K562 (cell line): ENCODE results near the gene PALS1. TPM values are rescaled to one million over a fixed set of nuclear protein-coding genes. Genes with fewer than 3 reads are reported as not detected.

ENCODE experiments used
- ATAC-seq: fragments of 200-7000 bp; cut with Tn5 transposase; 3 replicates; pipeline ENCODE4 v1.9.1; 2020; ENCODE audit warnings: moderate library complexity
- BruUV-seq: library from RNA; stranded (reverse); fragments of 400-500 nt; replicated peaks from 2 replicates; lab custom pipeline; 2021; lab: Mats Ljungman, UMichigan
- CTCF ChIA-PET: fragments of 300-600 bp; formaldehyde crosslinking; extraction: SDS; loops from one replicate; lab custom pipeline; 2021; ENCODE audit warnings: low intra/inter-chr PET ratio; lab: Yijun Ruan, JAX
- POLR2A ChIA-PET: fragments of 300-600, 350-650 bp; sonication (Branson Sonifier 250); formaldehyde crosslinking; extraction: SDS; loops from one replicate; lab custom pipeline; 2021; ENCODE audit warnings: antibody characterized with exemption, inconsistent platforms; lab: Yijun Ruan, JAX
- DNase-seq, 4 experiments: peaks; one replicate each; pipeline versions ENCODE4 v3.0.0 to v3.0.0-alpha.2; 2011 to 2018; ENCODE audit warnings: low spot score in 3 of 4, mixed read lengths in 3 of 4; ENCODE audit errors: extremely low read depth in 1 of 4
- FAIRE-seq: peaks from 2 replicates; lab custom pipeline; 2011; peaks lifted over from hg19 to GRCh38; lab: Jason Lieb, UNC
- H2AFZ ChIP-seq: 2 replicates; pipeline ENCODE4 v1.6.0; 2011; ENCODE audit warnings: low read depth, low read length, control low read depth, inconsistent platforms
- H3K27ac ChIP-seq: fragments of 200-600 bp; 3 replicates; pipeline ENCODE4 v1.8.0; 2011; ENCODE audit warnings: low read depth, mild to moderate bottlenecking, control low read depth, inconsistent platforms, low read length, moderate library complexity, mixed read lengths; ENCODE audit errors: extremely low read depth
- H3K27me3 ChIP-seq, 2 experiments: fragments of 300-600 bp in 1 of 2; 2 replicates in 1 of 2; 3 replicates in 1 of 2; pipeline versions ENCODE4 v1.6.0 to v1.8.0; 2011; ENCODE audit warnings: inconsistent platforms in 2 of 2, low read length in 2 of 2, mild to moderate bottlenecking in 1 of 2, mixed read lengths in 1 of 2, moderate library complexity in 1 of 2; ENCODE audit not compliant: control insufficient read depth in 2 of 2, insufficient read depth in 2 of 2
- H3K36me3 ChIP-seq: fragments of 300-600 bp; 3 replicates; pipeline ENCODE4 v1.8.0; 2011; ENCODE audit warnings: mild to moderate bottlenecking, low read length, inconsistent platforms; ENCODE audit not compliant: control insufficient read depth, insufficient read depth
- H3K4me1 ChIP-seq, 2 experiments: fragments of 200-600 bp in 1 of 2; replicated peaks in 1 of 2; 2 replicates in 1 of 2; 3 replicates in 1 of 2; pipeline versions ENCODE4 v1.5.1 to v1.8.0; 2011; ENCODE audit warnings: inconsistent platforms in 2 of 2, low read length in 2 of 2, mild to moderate bottlenecking in 1 of 2, mixed read lengths in 1 of 2, moderate library complexity in 1 of 2; ENCODE audit not compliant: control insufficient read depth in 2 of 2, insufficient read depth in 2 of 2
- H3K4me2 ChIP-seq: 2 replicates; pipeline ENCODE4 v1.6.1; 2011; ENCODE audit warnings: low read length, control low read depth, inconsistent platforms, mixed read lengths; ENCODE audit not compliant: insufficient read depth
- H3K4me3 ChIP-seq: fragments of 200-600 bp; sonication (generic), shearing (Covaris generic); 2 replicates; pipeline ENCODE4 v1.5.1; 2016; ENCODE audit warnings: control low read depth, inconsistent platforms
- H3K79me2 ChIP-seq: fragments of 200-600 bp; 3 replicates; pipeline ENCODE4 v1.8.0; 2011; ENCODE audit warnings: low read length, inconsistent platforms; ENCODE audit not compliant: control insufficient read depth, insufficient read depth
- H3K9ac ChIP-seq, 2 experiments: 2 replicates each; pipeline versions ENCODE4 v1.6.0 to v1.6.1; 2011; ENCODE audit warnings: low read depth in 2 of 2, low read length in 2 of 2, control low read depth in 1 of 2, inconsistent platforms in 1 of 2, mild to moderate bottlenecking in 1 of 2, mixed read lengths in 1 of 2; ENCODE audit not compliant: insufficient read depth in 1 of 2
- H3K9me1 ChIP-seq: one replicate; pipeline ENCODE4 v1.6.0; 2011; ENCODE audit warnings: inconsistent platforms, mild to moderate bottlenecking, low read length, moderate library complexity; ENCODE audit not compliant: control insufficient read depth, insufficient read depth
- H3K9me3 ChIP-seq: replicated peaks from 2 replicates; pipeline ENCODE4 v1.5.1; 2011; ENCODE audit warnings: low read depth, low read length, inconsistent platforms; ENCODE audit not compliant: control insufficient read depth, insufficient read depth
- H4K20me1 ChIP-seq: replicated peaks from 2 replicates; pipeline ENCODE4 v1.6.1; 2011; ENCODE audit warnings: low read length, inconsistent platforms, mixed read lengths; ENCODE audit not compliant: control insufficient read depth, insufficient read depth
- BMI1 ChIP-seq: fragments of 150-350 bp; IDR thresholded peaks from 2 replicates; pipeline ENCODE4 v1.6.1; 2014; ENCODE audit warnings: low read length
- CEBPB ChIP-seq: fragments of 450-650 bp; IDR thresholded peaks from 2 replicates; pipeline ENCODE4 v1.6.1; 2016; ENCODE audit warnings: missing genetic modification characterization, missing compliant biosample characterization
- CSDE1 ChIP-seq, 2 experiments: fragments of 450-650 bp; IDR thresholded peaks; 2 replicates each; pipeline ENCODE4 v1.6.1; 2016; ENCODE audit warnings: mild to moderate bottlenecking in 1 of 2
- CXXC5 ChIP-seq: fragments of 250-450 bp; sonication (Bioruptor Pico); IDR thresholded peaks from 2 replicates; pipeline ENCODE4 v1.8.0; 2022; ENCODE audit warnings: inconsistent platforms, mild to moderate bottlenecking, moderate library complexity
- DMBX1 ChIP-seq: fragments of 250-450 bp; sonication (Bioruptor Pico); IDR thresholded peaks from 2 replicates; pipeline ENCODE4 v1.8.0; 2022; ENCODE audit warnings: inconsistent platforms, mild to moderate bottlenecking, moderate library complexity, borderline replicate concordance
- EP300 ChIP-seq: IDR thresholded peaks from 2 replicates; pipeline ENCODE4 v1.6.1; 2012; ENCODE audit warnings: low read length, improper control_type of control experiment
- EZH2 ChIP-seq: IDR thresholded peaks from 2 replicates; pipeline ENCODE4 v1.6.1; 2012; ENCODE audit warnings: low read depth, mild to moderate bottlenecking, inconsistent platforms, low read length, borderline replicate concordance
- POLR3G ChIP-seq: IDR thresholded peaks from 2 replicates; pipeline ENCODE4 v1.6.1; 2011; ENCODE audit not compliant: insufficient read length, insufficient replicate concordance; ENCODE audit errors: extremely low read depth
- PTTG1 ChIP-seq: fragments of 450-650 bp; IDR thresholded peaks from 2 replicates; pipeline ENCODE4 v1.6.1; 2016; ENCODE audit warnings: low read depth, mild to moderate bottlenecking, missing genetic modification characterization, missing compliant biosample characterization
- RFX1 ChIP-seq: fragments of 450-650 bp; IDR thresholded peaks from 2 replicates; pipeline ENCODE4 v1.6.1; 2016; ENCODE audit warnings: mild to moderate bottlenecking, moderate library complexity
- SRF ChIP-seq, 2 experiments: fragments of 250-450, 450-650 bp in 1 of 2; sonication (Bioruptor Pico) in 1 of 2; sonication (generic) in 1 of 2; formaldehyde crosslinking; IDR thresholded peaks; 2 replicates each; pipeline versions ENCODE4 v1.5.0 to v1.5.1; 2020 to 2022; ENCODE audit warnings: mild to moderate bottlenecking in 1 of 2, missing genetic modification reagents in 1 of 2
- TARDBP ChIP-seq: fragments of 450-650 bp; IDR thresholded peaks from 2 replicates; pipeline ENCODE4 v1.6.1; 2016
- TGIF2 ChIP-seq: sonication (generic); formaldehyde crosslinking; IDR thresholded peaks from 2 replicates; pipeline ENCODE4 v1.8.1; 2022; ENCODE audit warnings: mild to moderate bottlenecking, missing genetic modification reagents, moderate library complexity
- XRCC3 ChIP-seq: fragments of 450-650 bp; IDR thresholded peaks from 2 replicates; pipeline ENCODE4 v1.6.1; 2017; ENCODE audit warnings: mild to moderate bottlenecking, moderate library complexity
- YY1 ChIP-seq, 3 experiments: IDR thresholded peaks; 2 replicates each; pipeline ENCODE4 v1.6.1; 2011; ENCODE audit warnings: low read length in 2 of 3, mild to moderate bottlenecking in 2 of 3, moderate library complexity in 2 of 3, borderline replicate concordance in 1 of 3, control low read depth in 1 of 3, low read depth in 1 of 3; ENCODE audit not compliant: insufficient read depth in 3 of 3, insufficient replicate concordance in 2 of 3, control insufficient read depth in 1 of 3, insufficient read length in 1 of 3; ENCODE audit errors: extremely low read depth in 1 of 3
- ZNF239 ChIP-seq: fragments of 250-450 bp; sonication (Bioruptor Pico); IDR thresholded peaks from 2 replicates; pipeline ENCODE4 v1.4.0; 2020; ENCODE audit warnings: mild to moderate bottlenecking
- ZNF75A ChIP-seq: fragments of 450-650 bp; formaldehyde crosslinking; IDR thresholded peaks from 2 replicates; pipeline ENCODE4 v1.4.0; 2020; ENCODE audit warnings: mild to moderate bottlenecking
- WGBS: fragments of 100-300 bp; shearing (Covaris generic); methylation state at CpG from one replicate; pipeline ENCODE4 v1.1.6; 2016; ENCODE audit warnings: low coverage, mixed read lengths; ENCODE audit not compliant: insufficient coverage; ENCODE audit errors: missing lambda C conversion rate; 5-methylcytosine and 5-hydroxymethylcytosine counted together
- in situ Hi-C: fragments of 300-500 bp; cut with MboI; formaldehyde crosslinking; loops from 4 replicates; pipeline ENCODE4 v1.15.0; 2018; ENCODE audit warnings: inconsistent platforms, mixed read lengths
- intact Hi-C: fragments of 100-400 bp; cut with micrococcal nuclease; formaldehyde crosslinking; loops from 2 replicates; pipeline ENCODE4 v1.14.2; 2022
- polyA plus RNA-seq, 8 experiments: library from polyadenylated mRNA; depleted of rRNA in 4 of 8; stranded (reverse) in 5 of 8; unstranded in 3 of 8; fragments of >200 nt; fragmentation: Nextera tagmentation in 2 of 8; fragmentation: Illumina TruSeq in 1 of 8; extraction: Ambion mirVana in 2 of 8; extraction: Trizol in 1 of 8; gene quantifications; 2 replicates each; pipeline versions ENCODE4 v1.2.1 to v1.2.3, GENCODE V29; 2011 to 2014; ENCODE audit warnings: inconsistent platforms in 1 of 8, missing spikeins in 1 of 8
- total RNA-seq, 7 experiments: library from RNA; depleted of rRNA in 6 of 7; stranded (reverse); fragments of >200 nt in 6 of 7; fragmentation: Illumina TruSeq in 2 of 7; extraction: Trizol in 2 of 7; gene quantifications; 2 replicates each; pipeline versions ENCODE4 v1.2.1 to v1.2.3, GENCODE V29; 2011 to 2021; ENCODE audit warnings: low replicate concordance in 1 of 7
- TF ChIP-seq, protein P1 (sequence below): fragments of 450-650 bp; IDR thresholded peaks from one replicate; pipeline ENCODE4 v1.6.1; 2018; ENCODE audit warnings: mild to moderate bottlenecking, moderate library complexity; ENCODE audit not compliant: partially characterized antibody

Gene PALS1
- total and polyA plus RNA-seq, 9 of the 15 experiments (the other 6 are each of a cell fraction or from before 2014, with no cell fraction given): 4.1 to 9.9 (median 7.2) TPM

GRCh38 chr14:67267576-67268328, 26.5 kb downstream of the PALS1 start (continued):
- no peak for TF ChIP-seq YY1 (IDR thresholded peaks at IDR 0.05; ENCODE audit: borderline replicate concordance in 1 of 3, control insufficient read depth in 1 of 3, extremely low read depth in 1 of 3, insufficient read depth in 3 of 3, insufficient read length in 1 of 3, insufficient replicate concordance in 2 of 3, low read depth in 1 of 3, low read length in 2 of 3)
- no peak for TF ChIP-seq EZH2
- TF ChIP-seq XRCC3: no peak
- no peak for TF ChIP-seq ZNF75A (CRISPR knock-in tag)
- TF ChIP-seq CXXC5 (CRISPR knock-in tag): no peak
- no peak for TF ChIP-seq TGIF2 (CRISPR knock-in tag)
- no peak for TF ChIP-seq CSDE1 (IDR thresholded peaks at IDR 0.05)
- no peak for TF ChIP-seq DMBX1
- TF ChIP-seq EP300: no peak
- TF ChIP-seq, all 486 proteins: peak for 0

- FAIRE-seq: peak; percentile 6
- Histone ChIP-seq H3K4me1 (peaks cover 0 to 9% of the 10 kb centered on the region in 2 experiments; a peak in 2 of 5 replicates), H3K9ac (peak overlapping the region in 1 of 2 experiments; percentile 46; a peak in 2 of 4 replicates), H3K9me1 (no peaks in the 10 kb centered on the region), H2AFZ (peak overlapping the region; percentile 37), H3K27me3 (no peaks in the 10 kb centered on the region), H3K9me3 (no peaks in the 10 kb centered on the region), H3K79me2 (peaks cover 9% of the 10 kb centered on the region; the same call in 2 of the 3 replicates), H3K36me3 (no peaks in the 10 kb centered on the region), H3K4me3 (peak overlapping the region; percentile 10; the same call in 1 of the 2 replicates), H4K20me1 (no peaks in the 10 kb centered on the region), H3K4me2 (peak overlapping the region; percentile 62), H3K27ac (peak overlapping the region; percentile 21; the same call in 1 of the 3 replicates)
- CTCF ChIA-PET: no interaction called here
- ATAC-seq: peak; percentile 76
- intact Hi-C loops: no loop called here
- in situ Hi-C loops: no loop called here
- peak in 2 of 4 experiments; percentile 8 to 36 for DNase-seq
- POLR2A ChIA-PET: interaction anchor here (1.2 kb wide), 1 partner anchor 8 kb away, joined by 5 read pairs; no protein-coding TSS in a partner anchor
- 16% methylated on average over 11 of the region's 11 CpGs for WGBS
- no TSS peak for BruUV-seq
- TF ChIP-seq, protein P1, sequence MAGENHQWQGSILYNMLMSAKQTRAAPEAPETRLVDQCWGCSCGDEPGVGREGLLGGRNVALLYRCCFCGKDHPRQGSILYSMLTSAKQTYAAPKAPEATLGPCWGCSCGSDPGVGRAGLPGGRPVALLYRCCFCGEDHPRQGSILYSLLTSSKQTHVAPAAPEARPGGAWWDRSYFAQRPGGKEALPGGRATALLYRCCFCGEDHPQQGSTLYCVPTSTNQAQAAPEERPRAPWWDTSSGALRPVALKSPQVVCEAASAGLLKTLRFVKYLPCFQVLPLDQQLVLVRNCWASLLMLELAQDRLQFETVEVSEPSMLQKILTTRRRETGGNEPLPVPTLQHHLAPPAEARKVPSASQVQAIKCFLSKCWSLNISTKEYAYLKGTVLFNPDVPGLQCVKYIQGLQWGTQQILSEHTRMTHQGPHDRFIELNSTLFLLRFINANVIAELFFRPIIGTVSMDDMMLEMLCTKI: no peak
- no peak for TF ChIP-seq POLR3G
- no peak for TF ChIP-seq TARDBP
- TF ChIP-seq RFX1: peak; percentile 84
- peak; percentile 48; the same call in 1 of the 2 replicates for TF ChIP-seq CEBPB (tag)
- no peak for TF ChIP-seq BMI1
- no peak for TF ChIP-seq PTTG1
- no peak for TF ChIP-seq ZNF239 (CRISPR knock-in tag)
- TF ChIP-seq SRF (CRISPR knock-in tag; IDR thresholded peaks at IDR 0.05): peak in 1 of 2 experiments; percentile 67; a peak in 1 of 4 replicates
These were observed 27.4 kb downstream of the PALS1 start for GRCh38 chr14:67268426-67269150.
